Fibroblast of lung (primary cell): ENCODE results near the gene PPP2R5C. TPM values are rescaled to one million over a fixed set of nuclear protein-coding genes. Genes with fewer than 3 reads are reported as not detected.

ENCODE experiments used
- DNase-seq, 2 donors: peaks; one replicate each; pipeline versions ENCODE4 v3.0.0 to v3.0.0-alpha.2; 2010; ENCODE audit warnings: low read depth in 2 of 2
- H2AFZ ChIP-seq: 2 replicates; pipeline ENCODE4 v1.5.1; 2012; ENCODE audit warnings: low read length, control low read depth, inconsistent platforms
- H3K27ac ChIP-seq: 2 replicates; pipeline ENCODE4 v1.5.1; 2011; ENCODE audit warnings: low read length, control low read depth; ENCODE audit not compliant: insufficient read depth
- H3K27me3 ChIP-seq: 2 replicates; pipeline ENCODE4 v1.5.1; 2011; ENCODE audit warnings: mild to moderate bottlenecking, low read length; ENCODE audit not compliant: control insufficient read depth, insufficient read depth
- H3K36me3 ChIP-seq: 2 replicates; pipeline ENCODE4 v1.5.1; 2011; ENCODE audit warnings: low read length; ENCODE audit not compliant: control insufficient read depth, insufficient read depth
- H3K4me1 ChIP-seq: 2 replicates; pipeline ENCODE4 v1.5.1; 2011; ENCODE audit warnings: low read length; ENCODE audit not compliant: control insufficient read depth, insufficient read depth; ENCODE audit errors: extremely low read depth
- H3K4me2 ChIP-seq: 2 replicates; pipeline ENCODE4 v1.5.1; 2011; ENCODE audit warnings: low read length, control low read depth; ENCODE audit not compliant: insufficient read depth; ENCODE audit errors: extremely low read depth
- H3K4me3 ChIP-seq, 4 experiments: fragments of 200-600 bp in 1 of 4; sonication (generic) in 1 of 4; replicated peaks in 1 of 4; 2 replicates each; pipeline ENCODE4 v1.5.1; 2011 to 2016; ENCODE audit warnings: low read length in 4 of 4, low read depth in 3 of 4, mild to moderate bottlenecking in 3 of 4, control low read depth in 2 of 4, inconsistent platforms in 1 of 4, mixed read lengths in 1 of 4; ENCODE audit not compliant: insufficient read depth in 1 of 4; ENCODE audit errors: control extremely low read depth in 1 of 4
- H3K79me2 ChIP-seq: 2 replicates; pipeline ENCODE4 v1.5.1; 2012; ENCODE audit warnings: mild to moderate bottlenecking, low read length, inconsistent platforms; ENCODE audit not compliant: control insufficient read depth, insufficient read depth
- H3K9ac ChIP-seq: 2 replicates; pipeline ENCODE4 v1.5.1; 2011; ENCODE audit warnings: mild to moderate bottlenecking, low read length, control low read depth; ENCODE audit not compliant: insufficient read depth
- H3K9me3 ChIP-seq: 2 replicates; pipeline ENCODE4 v1.5.1; 2012; ENCODE audit warnings: low read depth, low read length; ENCODE audit not compliant: control insufficient read depth, insufficient read depth
- H4K20me1 ChIP-seq: 2 replicates; pipeline ENCODE4 v1.5.1; 2011; ENCODE audit warnings: low read length; ENCODE audit not compliant: control insufficient read depth, insufficient read depth; ENCODE audit errors: extremely low read depth
- CTCF ChIP-seq, 2 donors: IDR thresholded peaks in 1 of 2; conservative IDR thresholded peaks in 1 of 2; 1 replicate in 1 of 2; 2 replicates in 1 of 2; pipeline ENCODE4 v1.5.1; 2011 to 2012; ENCODE audit warnings: low read length in 2 of 2, control low read depth in 1 of 2, inconsistent platforms in 1 of 2, low read depth in 1 of 2, mild to moderate bottlenecking in 1 of 2
- EZH2 ChIP-seq: IDR thresholded peaks from 2 replicates; pipeline ENCODE4 v1.5.1; 2012; ENCODE audit warnings: low read length, control low read depth, mild to moderate bottlenecking; ENCODE audit errors: missing control alignments
- polyA plus RNA-seq, 2 donors: library from polyadenylated mRNA; depleted of rRNA in 1 of 2; stranded (reverse) in 1 of 2; unstranded in 1 of 2; fragments of >200 nt; gene quantifications; 2 replicates each; pipeline ENCODE4 v1.2.1, GENCODE V29; 2011 to 2012; ENCODE audit warnings: missing spikeins in 1 of 2
- total RNA-seq: library from RNA; depleted of rRNA; stranded (reverse); fragments of >200 nt; gene quantifications from 2 replicates; pipeline ENCODE4 v1.2.1, GENCODE V29; 2014

PPP2R5C gene
- total and polyA plus RNA-seq, 2 donors (not counting 1 experiment from before 2014, with no cell fraction given), result 86.0 to 116 TPM

GRCh38 chr14:101889366-101889765, 127.9 kb downstream of the PPP2R5C start:
- no peak overlapping the region for H3K9ac ChIP-seq
- no peaks in the 10 kb centered on the region for H3K27me3 ChIP-seq
- H3K4me2 ChIP-seq, result no peak overlapping the region
- no peak for DNase-seq
- no peak overlapping the region for H3K4me3 ChIP-seq
- H2AFZ ChIP-seq, result no peak overlapping the region
- H3K9me3 ChIP-seq, result no peaks in the 10 kb centered on the region
- H3K4me1 ChIP-seq, result no peaks in the 10 kb centered on the region
- H3K27ac ChIP-seq, result no peak overlapping the region
- TF ChIP-seq CTCF (conservative IDR thresholded peaks at IDR 0.05 in 1 of 2, IDR thresholded peaks at IDR 0.05 in 1 of 2; ENCODE audit: low read depth in 1 of 2, low read length in 2 of 2) (no peak), EZH2 (no peak)
- H4K20me1 ChIP-seq, result no peaks in the 10 kb centered on the region
- no peaks in the 10 kb centered on the region for H3K79me2 ChIP-seq
- H3K36me3 ChIP-seq, result peaks cover 8% of the 10 kb centered on the region

DNA sequence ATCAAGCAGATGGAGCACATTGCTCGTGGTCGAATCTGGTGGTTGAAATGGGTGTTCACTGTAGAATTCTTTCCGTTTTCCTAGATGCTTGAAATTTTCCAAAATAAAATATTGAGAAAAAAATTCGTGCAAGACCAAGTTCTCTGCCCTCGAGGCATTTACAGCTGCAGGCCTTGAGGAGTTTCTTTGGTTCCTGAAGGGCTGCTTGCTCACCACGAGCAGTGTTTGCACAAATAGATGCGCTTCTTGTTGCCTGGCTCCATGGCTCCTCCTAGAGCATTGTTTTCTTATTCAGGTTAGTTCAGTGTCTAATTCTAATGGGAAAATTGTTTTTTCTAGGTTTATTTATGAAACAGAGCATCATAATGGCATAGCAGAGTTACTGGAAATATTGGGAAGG, 128.4 kb downstream of the PPP2R5C start:
- Histone ChIP-seq H3K27me3 (no peaks in the 10 kb centered on the region), H3K4me2 (no peak overlapping the region), H3K36me3 (peaks cover 8% of the 10 kb centered on the region), H3K9ac (no peak overlapping the region), H3K27ac (no peak overlapping the region), H2AFZ (no peak overlapping the region), H3K4me1 (no peaks in the 10 kb centered on the region), H3K79me2 (no peaks in the 10 kb centered on the region), H4K20me1 (no peaks in the 10 kb centered on the region), H3K4me3 (no peak overlapping the region), H3K9me3 (no peaks in the 10 kb centered on the region)
- peak in 1 of 2 donors; percentile 25 for DNase-seq
- TF ChIP-seq CTCF (conservative IDR thresholded peaks at IDR 0.05 in 1 of 2, IDR thresholded peaks at IDR 0.05 in 1 of 2; ENCODE audit: low read depth in 1 of 2, low read length in 2 of 2) (peak in 1 of 2 donors; percentile 12), EZH2 (no peak)

- DNase-seq, result no peak
- H3K9me3 ChIP-seq, result no peaks in the 10 kb centered on the region
- H3K9ac ChIP-seq, result no peak overlapping the region
- H3K4me1 ChIP-seq, result no peaks in the 10 kb centered on the region
- no peaks in the 10 kb centered on the region for H4K20me1 ChIP-seq
- no peaks in the 10 kb centered on the region for H3K27me3 ChIP-seq
- no peak overlapping the region for H3K4me2 ChIP-seq
- H3K79me2 ChIP-seq, result no peaks in the 10 kb centered on the region
- no peak overlapping the region for H3K27ac ChIP-seq
- TF ChIP-seq EZH2, result no peak
- no peak for TF ChIP-seq CTCF (conservative IDR thresholded peaks at IDR 0.05 in 1 of 2, IDR thresholded peaks at IDR 0.05 in 1 of 2; ENCODE audit: low read depth in 1 of 2, low read length in 2 of 2)
- H3K4me3 ChIP-seq, result no peak overlapping the region
- H2AFZ ChIP-seq, result no peak overlapping the region
- peaks cover 8% of the 10 kb centered on the region for H3K36me3 ChIP-seq
Observed at GRCh38 chr14:101891471-101891870, 130.0 kb downstream of the PPP2R5C start.
